Astrocyte (in vitro differentiated cells and primary cell): ENCODE results near the gene C1orf232.

ENCODE experiments used
- EZH2 ChIP-seq: IDR thresholded peaks from 2 replicates; pipeline ENCODE4 v1.6.1; 2012; ENCODE audit warnings: mild to moderate bottlenecking, low read length, inconsistent platforms; ENCODE audit not compliant: insufficient read depth
- TF ChIP-seq, protein P1 (sequence below): IDR thresholded peaks from 2 replicates; pipeline ENCODE4 v1.5.1; 2011; ENCODE audit warnings: low read depth, mild to moderate bottlenecking, inconsistent platforms, low read length, moderate library complexity; ENCODE audit not compliant: insufficient read depth

DNA sequence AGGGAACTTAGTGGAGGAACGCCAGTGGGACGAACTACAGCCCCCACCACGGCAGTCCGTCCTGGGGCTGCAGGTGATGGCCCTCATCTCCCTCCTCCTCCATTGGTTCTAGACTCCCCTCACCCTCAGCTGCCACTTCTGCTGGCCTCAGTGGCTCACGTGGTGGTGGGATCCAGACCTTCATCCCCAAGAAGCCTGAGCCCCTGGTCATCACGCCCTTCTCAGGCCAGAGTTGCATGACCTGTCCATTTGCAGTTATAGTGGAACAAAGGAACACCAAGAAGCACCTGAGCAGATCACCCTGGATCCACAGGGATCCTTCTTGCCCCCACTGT lies 22.8 kb downstream of the C1orf232 start:
- TF ChIP-seq, protein P1, sequence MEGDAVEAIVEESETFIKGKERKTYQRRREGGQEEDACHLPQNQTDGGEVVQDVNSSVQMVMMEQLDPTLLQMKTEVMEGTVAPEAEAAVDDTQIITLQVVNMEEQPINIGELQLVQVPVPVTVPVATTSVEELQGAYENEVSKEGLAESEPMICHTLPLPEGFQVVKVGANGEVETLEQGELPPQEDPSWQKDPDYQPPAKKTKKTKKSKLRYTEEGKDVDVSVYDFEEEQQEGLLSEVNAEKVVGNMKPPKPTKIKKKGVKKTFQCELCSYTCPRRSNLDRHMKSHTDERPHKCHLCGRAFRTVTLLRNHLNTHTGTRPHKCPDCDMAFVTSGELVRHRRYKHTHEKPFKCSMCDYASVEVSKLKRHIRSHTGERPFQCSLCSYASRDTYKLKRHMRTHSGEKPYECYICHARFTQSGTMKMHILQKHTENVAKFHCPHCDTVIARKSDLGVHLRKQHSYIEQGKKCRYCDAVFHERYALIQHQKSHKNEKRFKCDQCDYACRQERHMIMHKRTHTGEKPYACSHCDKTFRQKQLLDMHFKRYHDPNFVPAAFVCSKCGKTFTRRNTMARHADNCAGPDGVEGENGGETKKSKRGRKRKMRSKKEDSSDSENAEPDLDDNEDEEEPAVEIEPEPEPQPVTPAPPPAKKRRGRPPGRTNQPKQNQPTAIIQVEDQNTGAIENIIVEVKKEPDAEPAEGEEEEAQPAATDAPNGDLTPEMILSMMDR = no peak
- TF ChIP-seq EZH2 = no peak
